HEK293T (cell line): ENCODE measurements around the gene ADGRA3.

Source experiments
- FOXA1 ChIP-seq: fragments of 450-650 bp; IDR thresholded peaks from 2 replicates; pipeline ENCODE4 v1.6.1; 2016; ENCODE audit warnings: mild to moderate bottlenecking
- HDGF ChIP-seq: fragments of 450-650 bp; IDR thresholded peaks from 2 replicates; pipeline ENCODE4 v1.6.1; 2017; ENCODE audit warnings: antibody characterized with exemption, borderline replicate concordance
- SP1 ChIP-seq: fragments of 450-650 bp; IDR thresholded peaks from 2 replicates; pipeline ENCODE4 v1.6.1; 2017
- SUZ12 ChIP-seq: fragments of 450-650 bp; IDR thresholded peaks from 2 replicates; pipeline ENCODE4 v1.6.1; 2016; ENCODE audit warnings: mild to moderate bottlenecking

- no peak for TF ChIP-seq SUZ12
- no peak for TF ChIP-seq HDGF
- no peak for TF ChIP-seq SP1
- TF ChIP-seq FOXA1, result no peak
These were observed 75.9 kb downstream of the ADGRA3 start for GRCh38 chr4:22439947-22440346.
